HG03571 (cell line): ENCODE measurements around the gene POLR3GL.
"Not testable (repeated sequence)": the region's sequence is repeated elsewhere in the genome, so short reads cannot be mapped to it uniquely, and the experiment has no call there.

Experiments used
- ATAC-seq: cut with Tn5 transposase; IDR thresholded peaks from one replicate; pipeline ENCODE4 v1.9.1; 2021; ENCODE audit not compliant: unreplicated experiment

The POLR3GL gene

GRCh38 chr1:145964328-145965118 lies at the start of gene POLR3GL, which contains the start of gene ANKRD34A:
POLR3GL (plus strand) TSS chr1:145964690; CDS start chr1:145974866, 10,176 bp downstream.
ANKRD34A (minus strand) TSS chr1:145964575; CDS start chr1:145961759, 2,816 bp downstream.
- ATAC-seq: peak; percentile 85

- ATAC-seq: no peak
Observed at GRCh38 chr1:145916745-145917144, 47.7 kb upstream of the POLR3GL start.

- ATAC-seq: no peak
Observed at GRCh38 chr1:145917595-145917994, 46.9 kb upstream of the POLR3GL start.

- ATAC-seq: peak; percentile 80
Observed at GRCh38 chr1:145918144-145918991, 46.1 kb upstream of the POLR3GL start, which contains the start of gene PEX11B. PEX11B (minus strand) TSS chr1:145918717; CDS start chr1:145918688, 29 bp downstream.

- ATAC-seq: peak; percentile 10
Observed at GRCh38 chr1:145918992-145919939, 45.2 kb upstream of the POLR3GL start.

- not testable (repeated sequence) for ATAC-seq
Observed at GRCh38 chr1:145920297-145920696, 44.2 kb upstream of the POLR3GL start.

- ATAC-seq: no peak
Observed at GRCh38 chr1:145922266-145922665, 42.2 kb upstream of the POLR3GL start.

GRCh38 chr1:145926686-145927062 lies 37.8 kb upstream of the POLR3GL start:
- ATAC-seq: peak; percentile 2

- ATAC-seq: peak; percentile 95
Observed at GRCh38 chr1:145927063-145927886, 37.2 kb upstream of the POLR3GL start, which contains the start of gene RBM8A. RBM8A (minus strand) TSS chr1:145927484; CDS start chr1:145927426, 58 bp downstream.

- ATAC-seq: no peak
Observed at GRCh38 chr1:145927916-145928643, 36.4 kb upstream of the POLR3GL start.

- not testable (repeated sequence) for ATAC-seq
Observed at GRCh38 chr1:145932522-145933009, 31.9 kb upstream of the POLR3GL start.

GRCh38 chr1:145935708-145936107 lies 28.8 kb upstream of the POLR3GL start:
- no peak for ATAC-seq

- ATAC-seq: no peak
Observed at GRCh38 chr1:145936247-145936646, 28.2 kb upstream of the POLR3GL start.

- no peak for ATAC-seq
Observed at GRCh38 chr1:145937436-145937835, 27.1 kb upstream of the POLR3GL start.

GRCh38 chr1:145942405-145942804 lies 22.1 kb upstream of the POLR3GL start:
- ATAC-seq: no peak

GRCh38 chr1:145942871-145943270 lies 21.6 kb upstream of the POLR3GL start:
- no peak for ATAC-seq

GRCh38 chr1:145944532-145944931 lies 20.0 kb upstream of the POLR3GL start:
- ATAC-seq: no peak

- no peak for ATAC-seq
Observed at GRCh38 chr1:145946477-145946986, 18.0 kb upstream of the POLR3GL start.
